GM12878 (cell line): ENCODE data around the gene GPC2. TPM values are rescaled to one million over a fixed set of nuclear protein-coding genes. Genes with fewer than 3 reads are reported as not detected.

ENCODE experiments used
- CBX5 ChIP-seq: sonication (generic); IDR thresholded peaks from 2 replicates; pipeline ENCODE4 v1.6.1; 2016; ENCODE audit warnings: low read depth, moderate library complexity, mild to moderate bottlenecking, inconsistent platforms
- CHD4 ChIP-seq: fragments of 200-600 bp; sonication (generic); IDR thresholded peaks from 2 replicates; pipeline ENCODE4 v1.6.1; 2016; ENCODE audit warnings: mild to moderate bottlenecking
- CREB1 ChIP-seq: IDR thresholded peaks from 2 replicates; pipeline ENCODE4 v1.6.1; 2012; ENCODE audit warnings: low read depth, mild to moderate bottlenecking, inconsistent platforms
- EED ChIP-seq: sonication (generic); IDR thresholded peaks from 2 replicates; pipeline ENCODE4 v1.6.1; 2016; ENCODE audit warnings: antibody characterized with exemption, low read depth
- HDGF ChIP-seq: fragments of 450-650 bp; IDR thresholded peaks from 2 replicates; pipeline ENCODE4 v1.6.1; 2016; ENCODE audit warnings: antibody characterized with exemption
- IKZF2 ChIP-seq, 2 experiments: fragments of 450-650 bp; IDR thresholded peaks; 2 replicates each; pipeline ENCODE4 v1.6.1; 2017; ENCODE audit warnings: mild to moderate bottlenecking in 2 of 2, moderate library complexity in 2 of 2
- LARP7 ChIP-seq: fragments of 450-650 bp; IDR thresholded peaks from 2 replicates; pipeline ENCODE4 v1.6.1; 2017; ENCODE audit warnings: mild to moderate bottlenecking
- MEF2A ChIP-seq: IDR thresholded peaks from 2 replicates; pipeline ENCODE4 v1.6.1; 2011; ENCODE audit warnings: low read depth, mild to moderate bottlenecking, low read length, moderate library complexity; ENCODE audit not compliant: insufficient read depth
- MEF2B ChIP-seq: fragments of 450-650 bp; IDR thresholded peaks from 2 replicates; pipeline ENCODE4 v1.6.1; 2018; ENCODE audit warnings: mild to moderate bottlenecking, moderate library complexity; ENCODE audit not compliant: partially characterized antibody, poor library complexity, severe bottlenecking
- NBN ChIP-seq: fragments of 450-650 bp; IDR thresholded peaks from 2 replicates; pipeline ENCODE4 v1.6.1; 2016
- PAX5 ChIP-seq: IDR thresholded peaks from 2 replicates; pipeline ENCODE4 v1.6.1; 2011; ENCODE audit warnings: low read depth, low read length, borderline replicate concordance
- RELA ChIP-seq: fragments of 450-650 bp; IDR thresholded peaks from 2 replicates; pipeline ENCODE4 v1.8.0; 2014; ENCODE audit warnings: borderline replicate concordance; ENCODE audit not compliant: partially characterized antibody
- SIN3A ChIP-seq: IDR thresholded peaks from 2 replicates; pipeline ENCODE4 v1.6.1; 2012; ENCODE audit warnings: low read depth, low read length, improper control_type of control experiment
- STAT1 ChIP-seq: fragments of 450-650 bp; conservative IDR thresholded peaks from 2 replicates; pipeline ENCODE4 v1.6.1; 2014; ENCODE audit warnings: antibody characterized with exemption, mild to moderate bottlenecking
- TCF7 ChIP-seq: IDR thresholded peaks from 2 replicates; pipeline ENCODE4 v1.6.1; 2014; ENCODE audit warnings: antibody characterized with exemption, borderline replicate concordance
- YBX1 ChIP-seq: fragments of 450-650 bp; IDR thresholded peaks from 2 replicates; pipeline ENCODE4 v1.6.1; 2016; ENCODE audit warnings: antibody characterized with exemption
- ZSCAN29 ChIP-seq: fragments of 450-650 bp; IDR thresholded peaks from 2 replicates; pipeline ENCODE4 v1.6.1; 2017; ENCODE audit warnings: mild to moderate bottlenecking, moderate library complexity
- polyA plus RNA-seq, 11 experiments: library from polyadenylated mRNA; depleted of rRNA in 4 of 11; unstranded in 6 of 11; stranded (reverse) in 5 of 11; fragments of >200 nt; fragmentation: Nextera tagmentation in 4 of 11; fragmentation: Illumina TruSeq in 1 of 11; extraction: Ambion mirVana in 4 of 11; extraction: Trizol in 1 of 11; gene quantifications; 1 replicate in 1 of 11; 2 replicates in 10 of 11; pipeline versions ENCODE4 v1.2.1 to v1.2.3, GENCODE V29; 2011 to 2016; ENCODE audit warnings: inconsistent platforms in 2 of 11, missing spikeins in 2 of 11, low read depth in 1 of 11
- total RNA-seq, 4 experiments: library from RNA; depleted of rRNA in 3 of 4; stranded (reverse); fragments of >200 nt in 3 of 4; fragmentation: Illumina TruSeq in 1 of 4; extraction: Trizol in 1 of 4; gene quantifications; 2 replicates each; pipeline versions ENCODE4 v1.2.1 to v1.2.3, GENCODE V29; 2013 to 2021
- TF ChIP-seq, protein P1 (sequence below): fragments of 450-650 bp; IDR thresholded peaks from 2 replicates; pipeline ENCODE4 v1.6.1; 2016; ENCODE audit warnings: mild to moderate bottlenecking, moderate library complexity, borderline replicate concordance
- TF ChIP-seq, protein P2 (sequence below): fragments of 450-650 bp; IDR thresholded peaks from 2 replicates; pipeline ENCODE4 v1.6.1; 2017; ENCODE audit warnings: antibody characterized with exemption, mild to moderate bottlenecking, moderate library complexity
- TF ChIP-seq, protein P3 (sequence below): fragments of 450-650 bp; IDR thresholded peaks from 2 replicates; pipeline ENCODE4 v1.6.1; 2017; ENCODE audit warnings: mild to moderate bottlenecking, low read depth, inconsistent platforms; ENCODE audit not compliant: poor library complexity, severe bottlenecking
- TF ChIP-seq, protein P4 (sequence below), 3 experiments: IDR thresholded peaks in 2 of 3; conservative IDR thresholded peaks in 1 of 3; 2 replicates each; pipeline ENCODE4 v1.5.1; 2011; ENCODE audit warnings: low read depth in 3 of 3, low read length in 3 of 3, mild to moderate bottlenecking in 3 of 3, control low read depth in 2 of 3, moderate library complexity in 2 of 3, inconsistent platforms in 1 of 3, mixed read lengths in 1 of 3; ENCODE audit not compliant: control insufficient read depth in 2 of 3, insufficient read depth in 1 of 3; ENCODE audit errors: extremely low read depth in 1 of 3

Gene GPC2
- total and polyA plus RNA-seq, 10 of the 15 experiments (the other 5 are each of a cell fraction or from before 2014, with no cell fraction given) = 0.19 to 6.3 (median 0.77) TPM

DNA sequence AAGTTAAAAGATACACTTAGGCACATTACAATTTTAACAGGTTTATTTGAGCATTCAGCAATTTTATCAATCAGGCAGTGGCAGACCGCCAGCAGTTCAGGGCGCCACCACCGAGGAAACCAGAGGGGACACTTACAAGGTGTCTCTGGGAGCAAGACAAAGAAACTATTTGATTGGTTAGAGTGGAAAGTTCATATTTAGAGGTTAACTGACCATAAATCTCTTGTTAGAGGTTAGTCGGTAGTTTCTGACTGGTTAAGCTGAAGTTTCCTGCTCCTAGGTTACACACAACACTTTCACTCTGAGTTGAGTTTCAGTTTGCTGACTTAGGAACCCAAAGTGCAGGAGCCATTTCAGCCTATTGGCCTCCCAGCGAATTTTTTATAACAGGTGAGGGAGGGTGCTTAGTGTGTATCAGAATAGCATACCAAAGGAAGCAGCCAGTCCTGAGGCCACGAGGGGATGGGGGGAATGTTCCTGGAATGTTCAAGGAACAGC, 31.8 kb upstream of the GPC2 start (continued):
- TF ChIP-seq, protein P1, sequence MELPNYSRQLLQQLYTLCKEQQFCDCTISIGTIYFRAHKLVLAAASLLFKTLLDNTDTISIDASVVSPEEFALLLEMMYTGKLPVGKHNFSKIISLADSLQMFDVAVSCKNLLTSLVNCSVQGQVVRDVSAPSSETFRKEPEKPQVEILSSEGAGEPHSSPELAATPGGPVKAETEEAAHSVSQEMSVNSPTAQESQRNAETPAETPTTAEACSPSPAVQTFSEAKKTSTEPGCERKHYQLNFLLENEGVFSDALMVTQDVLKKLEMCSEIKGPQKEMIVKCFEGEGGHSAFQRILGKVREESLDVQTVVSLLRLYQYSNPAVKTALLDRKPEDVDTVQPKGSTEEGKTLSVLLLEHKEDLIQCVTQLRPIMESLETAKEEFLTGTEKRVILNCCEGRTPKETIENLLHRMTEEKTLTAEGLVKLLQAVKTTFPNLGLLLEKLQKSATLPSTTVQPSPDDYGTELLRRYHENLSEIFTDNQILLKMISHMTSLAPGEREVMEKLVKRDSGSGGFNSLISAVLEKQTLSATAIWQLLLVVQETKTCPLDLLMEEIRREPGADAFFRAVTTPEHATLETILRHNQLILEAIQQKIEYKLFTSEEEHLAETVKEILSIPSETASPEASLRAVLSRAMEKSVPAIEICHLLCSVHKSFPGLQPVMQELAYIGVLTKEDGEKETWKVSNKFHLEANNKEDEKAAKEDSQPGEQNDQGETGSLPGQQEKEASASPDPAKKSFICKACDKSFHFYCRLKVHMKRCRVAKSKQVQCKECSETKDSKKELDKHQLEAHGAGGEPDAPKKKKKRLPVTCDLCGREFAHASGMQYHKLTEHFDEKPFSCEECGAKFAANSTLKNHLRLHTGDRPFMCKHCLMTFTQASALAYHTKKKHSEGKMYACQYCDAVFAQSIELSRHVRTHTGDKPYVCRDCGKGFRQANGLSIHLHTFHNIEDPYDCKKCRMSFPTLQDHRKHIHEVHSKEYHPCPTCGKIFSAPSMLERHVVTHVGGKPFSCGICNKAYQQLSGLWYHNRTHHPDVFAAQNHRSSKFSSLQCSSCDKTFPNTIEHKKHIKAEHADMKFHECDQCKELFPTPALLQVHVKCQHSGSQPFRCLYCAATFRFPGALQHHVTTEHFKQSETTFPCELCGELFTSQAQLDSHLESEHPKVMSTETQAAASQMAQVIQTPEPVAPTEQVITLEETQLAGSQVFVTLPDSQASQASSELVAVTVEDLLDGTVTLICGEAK = no peak
- TF ChIP-seq TCF7 (no peak), HDGF (no peak), EED (peak; percentile 61; the same call in 1 of the 2 replicates), CREB1 (no peak; the same call in 1 of the 2 replicates), YBX1 (no peak), IKZF2 (IDR thresholded peaks at IDR 0.05) (peak; percentile 46 to 66; a peak in 2 of 4 replicates), NBN (peak; percentile 57; the same call in 1 of the 2 replicates), ZSCAN29 (no peak), MEF2B (no peak), RELA (no peak), SIN3A (no peak), LARP7 (no peak), CHD4 (no peak), CBX5 (no peak), STAT1 (no peak), PAX5 (no peak), MEF2A (0 out of 2 replicates have a peak, but pooled peaks have one; percentile 33)
- TF ChIP-seq, protein P2, sequence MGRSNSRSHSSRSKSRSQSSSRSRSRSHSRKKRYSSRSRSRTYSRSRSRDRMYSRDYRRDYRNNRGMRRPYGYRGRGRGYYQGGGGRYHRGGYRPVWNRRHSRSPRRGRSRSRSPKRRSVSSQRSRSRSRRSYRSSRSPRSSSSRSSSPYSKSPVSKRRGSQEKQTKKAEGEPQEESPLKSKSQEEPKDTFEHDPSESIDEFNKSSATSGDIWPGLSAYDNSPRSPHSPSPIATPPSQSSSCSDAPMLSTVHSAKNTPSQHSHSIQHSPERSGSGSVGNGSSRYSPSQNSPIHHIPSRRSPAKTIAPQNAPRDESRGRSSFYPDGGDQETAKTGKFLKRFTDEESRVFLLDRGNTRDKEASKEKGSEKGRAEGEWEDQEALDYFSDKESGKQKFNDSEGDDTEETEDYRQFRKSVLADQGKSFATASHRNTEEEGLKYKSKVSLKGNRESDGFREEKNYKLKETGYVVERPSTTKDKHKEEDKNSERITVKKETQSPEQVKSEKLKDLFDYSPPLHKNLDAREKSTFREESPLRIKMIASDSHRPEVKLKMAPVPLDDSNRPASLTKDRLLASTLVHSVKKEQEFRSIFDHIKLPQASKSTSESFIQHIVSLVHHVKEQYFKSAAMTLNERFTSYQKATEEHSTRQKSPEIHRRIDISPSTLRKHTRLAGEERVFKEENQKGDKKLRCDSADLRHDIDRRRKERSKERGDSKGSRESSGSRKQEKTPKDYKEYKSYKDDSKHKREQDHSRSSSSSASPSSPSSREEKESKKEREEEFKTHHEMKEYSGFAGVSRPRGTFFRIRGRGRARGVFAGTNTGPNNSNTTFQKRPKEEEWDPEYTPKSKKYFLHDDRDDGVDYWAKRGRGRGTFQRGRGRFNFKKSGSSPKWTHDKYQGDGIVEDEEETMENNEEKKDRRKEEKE = no peak
- TF ChIP-seq, protein P3, sequence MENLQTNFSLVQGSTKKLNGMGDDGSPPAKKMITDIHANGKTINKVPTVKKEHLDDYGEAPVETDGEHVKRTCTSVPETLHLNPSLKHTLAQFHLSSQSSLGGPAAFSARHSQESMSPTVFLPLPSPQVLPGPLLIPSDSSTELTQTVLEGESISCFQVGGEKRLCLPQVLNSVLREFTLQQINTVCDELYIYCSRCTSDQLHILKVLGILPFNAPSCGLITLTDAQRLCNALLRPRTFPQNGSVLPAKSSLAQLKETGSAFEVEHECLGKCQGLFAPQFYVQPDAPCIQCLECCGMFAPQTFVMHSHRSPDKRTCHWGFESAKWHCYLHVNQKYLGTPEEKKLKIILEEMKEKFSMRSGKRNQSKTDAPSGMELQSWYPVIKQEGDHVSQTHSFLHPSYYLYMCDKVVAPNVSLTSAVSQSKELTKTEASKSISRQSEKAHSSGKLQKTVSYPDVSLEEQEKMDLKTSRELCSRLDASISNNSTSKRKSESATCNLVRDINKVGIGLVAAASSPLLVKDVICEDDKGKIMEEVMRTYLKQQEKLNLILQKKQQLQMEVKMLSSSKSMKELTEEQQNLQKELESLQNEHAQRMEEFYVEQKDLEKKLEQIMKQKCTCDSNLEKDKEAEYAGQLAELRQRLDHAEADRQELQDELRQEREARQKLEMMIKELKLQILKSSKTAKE = peak; percentile 60
- TF ChIP-seq, protein P4, sequence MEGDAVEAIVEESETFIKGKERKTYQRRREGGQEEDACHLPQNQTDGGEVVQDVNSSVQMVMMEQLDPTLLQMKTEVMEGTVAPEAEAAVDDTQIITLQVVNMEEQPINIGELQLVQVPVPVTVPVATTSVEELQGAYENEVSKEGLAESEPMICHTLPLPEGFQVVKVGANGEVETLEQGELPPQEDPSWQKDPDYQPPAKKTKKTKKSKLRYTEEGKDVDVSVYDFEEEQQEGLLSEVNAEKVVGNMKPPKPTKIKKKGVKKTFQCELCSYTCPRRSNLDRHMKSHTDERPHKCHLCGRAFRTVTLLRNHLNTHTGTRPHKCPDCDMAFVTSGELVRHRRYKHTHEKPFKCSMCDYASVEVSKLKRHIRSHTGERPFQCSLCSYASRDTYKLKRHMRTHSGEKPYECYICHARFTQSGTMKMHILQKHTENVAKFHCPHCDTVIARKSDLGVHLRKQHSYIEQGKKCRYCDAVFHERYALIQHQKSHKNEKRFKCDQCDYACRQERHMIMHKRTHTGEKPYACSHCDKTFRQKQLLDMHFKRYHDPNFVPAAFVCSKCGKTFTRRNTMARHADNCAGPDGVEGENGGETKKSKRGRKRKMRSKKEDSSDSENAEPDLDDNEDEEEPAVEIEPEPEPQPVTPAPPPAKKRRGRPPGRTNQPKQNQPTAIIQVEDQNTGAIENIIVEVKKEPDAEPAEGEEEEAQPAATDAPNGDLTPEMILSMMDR (IDR thresholded peaks at IDR 0.05 in 2 of 3, conservative IDR thresholded peaks at IDR 0.05 in 1 of 3; ENCODE audit: control insufficient read depth in 2 of 3, extremely low read depth in 1 of 3, insufficient read depth in 1 of 3, low read depth in 3 of 3, low read length in 3 of 3) = peak in 1 of 3 experiments; percentile 25; a peak in 1 of 6 replicates
